Testis (tissue), 2 donors: Measurements from ENCODE around the gene DNHD1.

ENCODE experiments used
- POLR2A ChIP-seq: fragments of 450-650 bp; IDR thresholded peaks from one replicate; pipeline ENCODE4 v1.6.1; 2017; ENCODE audit warnings: antibody characterized with exemption, mild to moderate bottlenecking, moderate library complexity
- TF ChIP-seq, protein P1 (sequence below), 3 experiments: fragments of 450-650 bp in 2 of 3; fragments of 200-600 bp in 1 of 3; sonication (generic) in 1 of 3; IDR thresholded peaks; one replicate each; pipeline ENCODE4 v1.5.1; 2016 to 2019; ENCODE audit warnings: antibody characterized with exemption in 3 of 3, mild to moderate bottlenecking in 2 of 3, moderate library complexity in 1 of 3

DNA sequence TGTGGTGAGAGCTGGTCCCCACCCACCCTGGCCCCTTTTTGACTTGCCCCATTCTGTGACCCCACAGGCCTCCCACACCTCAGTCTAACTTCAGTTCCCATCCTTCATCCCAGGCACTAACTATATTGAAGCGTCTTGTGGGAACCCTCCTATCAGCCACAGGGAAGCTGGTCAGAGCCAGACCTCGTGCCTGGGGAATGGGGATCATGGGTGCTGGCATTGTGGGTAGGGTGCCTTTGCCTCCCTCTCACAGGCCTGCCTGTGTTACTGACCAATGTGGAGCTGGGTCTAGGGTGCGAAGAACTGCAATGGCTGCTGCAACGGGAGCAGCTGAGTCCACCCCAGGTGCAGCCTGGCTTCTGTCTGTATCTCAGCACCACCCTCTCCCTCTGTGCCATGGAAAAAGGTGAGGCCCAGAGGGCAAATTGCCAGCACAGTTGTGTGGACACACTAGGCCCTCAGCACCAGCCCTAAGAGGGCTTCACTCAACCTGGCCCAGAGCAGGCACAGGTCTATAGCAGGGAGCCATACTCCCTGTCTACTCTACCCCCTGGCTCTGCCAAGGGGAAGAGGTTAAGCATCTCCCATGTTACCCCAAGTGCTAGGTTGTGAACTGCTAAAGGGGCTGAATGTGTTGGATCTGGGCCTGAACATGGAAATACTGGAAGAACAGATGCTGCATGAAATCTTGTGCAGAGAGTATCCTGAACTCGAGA is 69.1 kb downstream of the DNHD1 start:
- TF ChIP-seq, protein P1, sequence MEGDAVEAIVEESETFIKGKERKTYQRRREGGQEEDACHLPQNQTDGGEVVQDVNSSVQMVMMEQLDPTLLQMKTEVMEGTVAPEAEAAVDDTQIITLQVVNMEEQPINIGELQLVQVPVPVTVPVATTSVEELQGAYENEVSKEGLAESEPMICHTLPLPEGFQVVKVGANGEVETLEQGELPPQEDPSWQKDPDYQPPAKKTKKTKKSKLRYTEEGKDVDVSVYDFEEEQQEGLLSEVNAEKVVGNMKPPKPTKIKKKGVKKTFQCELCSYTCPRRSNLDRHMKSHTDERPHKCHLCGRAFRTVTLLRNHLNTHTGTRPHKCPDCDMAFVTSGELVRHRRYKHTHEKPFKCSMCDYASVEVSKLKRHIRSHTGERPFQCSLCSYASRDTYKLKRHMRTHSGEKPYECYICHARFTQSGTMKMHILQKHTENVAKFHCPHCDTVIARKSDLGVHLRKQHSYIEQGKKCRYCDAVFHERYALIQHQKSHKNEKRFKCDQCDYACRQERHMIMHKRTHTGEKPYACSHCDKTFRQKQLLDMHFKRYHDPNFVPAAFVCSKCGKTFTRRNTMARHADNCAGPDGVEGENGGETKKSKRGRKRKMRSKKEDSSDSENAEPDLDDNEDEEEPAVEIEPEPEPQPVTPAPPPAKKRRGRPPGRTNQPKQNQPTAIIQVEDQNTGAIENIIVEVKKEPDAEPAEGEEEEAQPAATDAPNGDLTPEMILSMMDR (IDR thresholded peaks at IDR 0.05) = no peak
- no peak for TF ChIP-seq POLR2A
